ENCODE results near the gene RBMS2.

DNA sequence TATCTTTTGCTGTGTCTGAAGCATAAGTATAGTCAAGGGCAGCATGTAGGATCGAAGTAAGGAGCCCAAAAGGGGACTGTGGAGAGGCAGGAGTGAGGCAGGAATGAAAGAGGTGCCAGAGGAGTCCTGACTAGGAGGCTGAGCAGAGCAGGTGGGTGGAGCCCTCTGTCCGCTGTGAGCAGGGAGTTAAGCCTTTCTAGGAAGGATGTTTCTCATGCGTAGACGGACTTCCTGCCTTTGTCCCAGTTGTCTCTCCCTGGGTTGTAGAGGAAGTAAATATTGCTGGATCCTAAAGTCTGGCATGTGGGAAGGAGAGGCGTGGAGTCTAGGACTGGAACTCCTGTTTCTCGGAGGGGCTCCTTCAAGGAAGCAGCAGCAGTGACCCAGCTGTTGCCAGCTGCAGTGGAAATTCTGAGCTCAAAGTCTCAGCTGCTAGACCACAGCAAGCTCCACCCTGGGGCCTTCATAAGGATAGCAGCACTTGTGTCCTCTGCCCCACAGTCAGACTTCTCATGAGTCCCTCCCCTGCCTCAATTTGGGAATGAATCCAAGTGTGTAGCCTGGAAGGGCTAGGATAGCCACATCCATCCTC, 44.0 kb downstream of the RBMS2 start:
- TF ChIP-seq, protein P1, sequence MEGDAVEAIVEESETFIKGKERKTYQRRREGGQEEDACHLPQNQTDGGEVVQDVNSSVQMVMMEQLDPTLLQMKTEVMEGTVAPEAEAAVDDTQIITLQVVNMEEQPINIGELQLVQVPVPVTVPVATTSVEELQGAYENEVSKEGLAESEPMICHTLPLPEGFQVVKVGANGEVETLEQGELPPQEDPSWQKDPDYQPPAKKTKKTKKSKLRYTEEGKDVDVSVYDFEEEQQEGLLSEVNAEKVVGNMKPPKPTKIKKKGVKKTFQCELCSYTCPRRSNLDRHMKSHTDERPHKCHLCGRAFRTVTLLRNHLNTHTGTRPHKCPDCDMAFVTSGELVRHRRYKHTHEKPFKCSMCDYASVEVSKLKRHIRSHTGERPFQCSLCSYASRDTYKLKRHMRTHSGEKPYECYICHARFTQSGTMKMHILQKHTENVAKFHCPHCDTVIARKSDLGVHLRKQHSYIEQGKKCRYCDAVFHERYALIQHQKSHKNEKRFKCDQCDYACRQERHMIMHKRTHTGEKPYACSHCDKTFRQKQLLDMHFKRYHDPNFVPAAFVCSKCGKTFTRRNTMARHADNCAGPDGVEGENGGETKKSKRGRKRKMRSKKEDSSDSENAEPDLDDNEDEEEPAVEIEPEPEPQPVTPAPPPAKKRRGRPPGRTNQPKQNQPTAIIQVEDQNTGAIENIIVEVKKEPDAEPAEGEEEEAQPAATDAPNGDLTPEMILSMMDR (IDR thresholded peaks at IDR 0.05), result peak in 1 of 4 experiments; percentile 16
- peak; percentile 28 to 50 for TF ChIP-seq POLR2A (IDR thresholded peaks at IDR 0.05)

Data from uterus (tissue), 2 donors.